DMS 273 treated with DMSO at 0.1 percent for 48 hours (cell line): Measurements from ENCODE around the gene DCANP1.
"Not testable (repeated sequence)": the region's sequence is repeated elsewhere in the genome, so short reads cannot be mapped to it uniquely, and the experiment has no call there.

Experiments used
- DNase-seq: peaks from one replicate; lab custom pipeline; 2025; lab: John Stamatoyannopoulos, UW

Gene DCANP1

GRCh38 chr5:135447298-135447929 lies at the start of gene DCANP1:
Gene DCANP1 (minus strand): TSS chr5:135447348. CDS start chr5:135447108, 240 bp downstream.
- no peak for DNase-seq

GRCh38 chr5:135495531-135495930 lies 48.4 kb upstream of the DCANP1 start:
- not testable (repeated sequence) for DNase-seq

DNA sequence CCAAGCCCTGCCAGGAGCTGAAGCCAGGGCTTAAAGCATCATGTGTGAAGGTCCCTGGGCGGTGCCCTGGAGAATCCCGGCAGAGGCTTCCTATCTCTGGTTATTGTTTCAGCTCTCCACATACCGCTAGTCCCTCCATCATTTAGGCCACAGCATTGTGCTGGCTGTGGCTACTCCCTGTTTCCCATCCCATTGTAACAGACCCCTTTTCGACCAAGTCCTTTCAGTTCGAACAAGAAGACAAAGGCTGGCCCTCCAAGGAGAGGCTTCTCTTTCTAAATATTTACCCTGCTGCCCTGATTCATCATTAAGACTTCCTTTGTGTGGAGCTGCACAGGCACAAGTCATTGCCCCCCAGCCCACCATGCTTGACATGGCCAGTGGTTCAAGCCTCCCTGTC lies 47.0 kb upstream of the DCANP1 start:
- no peak for DNase-seq

- no peak for DNase-seq
These were observed 46.4 kb upstream of the DCANP1 start for GRCh38 chr5:135493406-135494180.

DNA sequence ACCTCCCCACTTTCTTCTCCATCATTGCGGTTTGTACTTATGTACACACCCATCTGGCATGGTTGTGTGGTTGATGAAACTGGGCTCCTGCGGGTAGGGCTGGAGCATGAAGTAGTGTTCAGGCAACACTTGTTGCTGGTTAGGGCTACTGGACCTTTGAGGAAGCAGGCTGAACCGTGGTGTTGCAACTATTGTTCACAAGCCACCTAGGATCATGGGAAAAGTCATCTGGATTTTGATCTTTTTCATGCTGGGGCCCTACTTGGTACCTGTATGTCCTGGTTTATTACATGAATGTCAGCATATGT lies 45.1 kb upstream of the DCANP1 start:
- no peak for DNase-seq

- peak; percentile 60 for DNase-seq
These were observed 44.6 kb upstream of the DCANP1 start for GRCh38 chr5:135491552-135492318.

DNA sequence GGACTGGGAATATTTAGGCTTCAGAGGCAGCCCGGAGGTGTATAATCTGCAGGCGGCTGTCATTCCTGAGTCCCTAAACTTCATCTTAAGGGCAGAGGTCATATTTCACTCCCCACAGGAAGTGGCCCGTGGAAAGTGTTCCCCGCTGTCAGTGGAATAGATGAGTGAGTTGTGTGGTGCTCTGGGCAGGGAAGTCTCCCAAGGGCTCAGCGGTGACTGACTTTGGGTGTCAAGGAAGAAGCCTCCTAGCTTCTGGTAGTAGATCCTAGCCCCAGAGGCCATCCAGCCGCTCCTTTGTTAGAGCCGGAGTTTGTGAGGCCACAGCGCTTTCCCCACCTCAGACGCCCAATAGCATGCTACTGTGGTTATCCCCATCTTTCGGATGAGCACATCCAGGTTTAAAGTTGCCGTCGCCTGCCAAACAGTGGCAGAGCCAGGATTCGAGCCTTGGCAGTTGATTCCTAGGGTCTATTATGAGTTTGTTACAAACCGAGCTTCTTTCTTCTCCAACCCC lies 43.9 kb upstream of the DCANP1 start:
- no peak for DNase-seq

- no peak for DNase-seq
These were observed 43.3 kb upstream of the DCANP1 start for GRCh38 chr5:135490245-135491037.

DNA sequence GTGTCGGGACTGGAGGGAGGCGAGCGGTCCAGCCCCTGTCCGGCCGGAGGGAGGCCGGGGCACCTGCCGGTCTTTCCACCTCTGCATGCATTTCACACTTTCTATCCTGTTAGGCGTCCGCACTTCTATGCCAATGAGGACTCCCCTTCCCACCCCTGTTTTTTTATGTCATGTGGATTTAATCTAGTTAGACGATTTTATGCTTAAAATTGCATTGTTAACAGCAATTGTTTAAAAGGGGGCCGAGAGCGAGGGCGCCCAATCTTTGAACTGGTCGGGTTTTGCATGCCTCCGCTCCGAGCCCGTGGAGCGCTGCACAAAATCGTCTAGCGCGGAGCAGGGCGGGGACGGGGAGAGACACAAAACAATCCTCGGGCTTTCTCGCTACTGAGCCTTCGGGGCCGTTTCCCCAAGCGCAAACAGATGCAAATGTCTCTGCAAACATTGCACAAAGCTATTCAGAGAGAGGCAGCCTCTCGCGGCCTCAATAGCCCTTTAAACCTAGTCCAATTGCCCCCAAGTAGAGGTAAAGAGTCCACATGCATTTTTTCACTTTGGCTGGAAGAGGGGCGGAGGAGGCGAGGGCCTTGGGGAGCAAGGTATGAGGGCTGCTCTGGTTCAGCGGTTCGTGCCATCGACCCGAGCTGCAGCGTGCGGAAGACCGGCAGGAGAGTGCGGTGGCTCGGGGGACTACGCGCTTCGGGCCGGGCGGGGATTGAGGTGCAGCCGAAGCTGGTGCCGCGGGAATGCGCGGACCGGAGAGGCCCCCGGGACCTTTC lies 42.5 kb upstream of the DCANP1 start:
- DNase-seq = no peak

GRCh38 chr5:135488727-135489465 lies 41.7 kb upstream of the DCANP1 start:
- DNase-seq = peak; percentile 66

- DNase-seq = no peak
These were observed 40.8 kb upstream of the DCANP1 start for GRCh38 chr5:135487839-135488514.

- DNase-seq = peak; percentile 42
These were observed 39.9 kb upstream of the DCANP1 start for GRCh38 chr5:135487037-135487395.

- no peak for DNase-seq
These were observed 39.2 kb upstream of the DCANP1 start for GRCh38 chr5:135486131-135487036.

GRCh38 chr5:135484674-135485086 lies 37.5 kb upstream of the DCANP1 start:
- no peak for DNase-seq

GRCh38 chr5:135483254-135483653 lies 36.1 kb upstream of the DCANP1 start:
- no peak for DNase-seq

GRCh38 chr5:135482381-135482933 lies 35.3 kb upstream of the DCANP1 start:
- DNase-seq = no peak

GRCh38 chr5:135481909-135482311 lies 34.8 kb upstream of the DCANP1 start:
- no peak for DNase-seq

GRCh38 chr5:135481387-135481786 lies 34.2 kb upstream of the DCANP1 start:
- DNase-seq = no peak

DNA sequence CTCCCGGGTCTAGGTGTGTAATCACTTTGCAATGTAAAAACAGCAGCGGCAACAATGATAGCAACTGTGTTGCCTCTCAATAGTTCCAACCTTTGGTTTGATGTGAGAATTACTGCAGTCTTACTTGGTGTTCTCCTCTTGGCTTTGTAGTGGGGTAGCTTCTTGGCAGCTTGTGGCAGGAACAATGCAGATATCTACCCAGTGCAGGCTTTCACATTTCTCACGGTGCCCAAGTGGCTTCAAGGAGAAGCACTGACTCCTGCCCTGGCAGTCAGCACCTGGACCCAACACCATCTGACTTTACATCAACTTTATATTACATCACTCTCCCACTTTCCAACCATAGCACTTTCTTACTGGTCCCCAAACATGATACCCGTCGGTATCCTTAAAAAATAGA lies 33.4 kb upstream of the DCANP1 start:
- DNase-seq = no peak
